ENCODE data around the gene FEM1A. TPM values are rescaled to one million over a fixed set of nuclear protein-coding genes. Genes with fewer than 3 reads are reported as not detected.

The FEM1A gene
- total RNA-seq, 1 donor: 13.8 TPM

DNA sequence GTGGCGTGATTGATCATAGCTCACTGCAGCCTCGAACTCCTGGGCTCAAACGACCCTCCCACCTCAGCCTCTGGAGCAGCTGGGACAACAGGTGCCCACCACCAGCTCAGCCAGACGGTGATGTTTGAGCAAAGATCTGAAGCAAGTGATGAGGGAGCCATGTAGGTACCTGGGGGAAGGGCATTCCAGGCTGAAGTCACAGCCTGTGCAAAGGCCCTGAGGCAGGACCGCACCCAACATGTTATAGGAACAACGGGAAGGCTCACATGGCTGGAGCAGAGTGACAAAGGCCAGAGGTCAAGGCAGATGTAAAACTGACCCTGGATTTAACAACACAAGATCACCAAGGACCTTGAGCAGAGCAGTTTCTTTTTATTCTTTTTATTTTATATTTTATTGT, 14.8 kb downstream of the FEM1A start:
- DNase-seq (ENCODE audit: low read depth): no peak
- no peak for TF ChIP-seq CTCF (IDR thresholded peaks at IDR 0.05; ENCODE audit: insufficient read depth, low read depth, low read length)
- H3K4me3 ChIP-seq (ENCODE audit: low read depth, low read length): no peak overlapping the region

GRCh38 chr19:4807188-4807587, 15.7 kb downstream of the FEM1A start:
- no peak for DNase-seq (ENCODE audit: low read depth)
- TF ChIP-seq CTCF (IDR thresholded peaks at IDR 0.05; ENCODE audit: insufficient read depth, low read depth, low read length): no peak
- H3K4me3 ChIP-seq (ENCODE audit: low read depth, low read length): no peak overlapping the region

GRCh38 chr19:4811328-4812131, 20.0 kb downstream of the FEM1A start:
- no peak overlapping the region for H3K4me3 ChIP-seq (ENCODE audit: low read depth, low read length)
- DNase-seq (ENCODE audit: low read depth): peak; percentile 58

GRCh38 chr19:4814625-4815425, 23.3 kb downstream of the FEM1A start:
- TF ChIP-seq CTCF (IDR thresholded peaks at IDR 0.05; ENCODE audit: insufficient read depth, low read depth, low read length): no peak
- peak; percentile 64 for DNase-seq (ENCODE audit: low read depth)
- no peak overlapping the region for H3K4me3 ChIP-seq (ENCODE audit: low read depth, low read length)

More at GRCh38 chr19:4811328-4812131, 20.0 kb downstream of the FEM1A start:
- TF ChIP-seq CTCF (IDR thresholded peaks at IDR 0.05; ENCODE audit: insufficient read depth, low read depth, low read length): peak; percentile 86

DNA sequence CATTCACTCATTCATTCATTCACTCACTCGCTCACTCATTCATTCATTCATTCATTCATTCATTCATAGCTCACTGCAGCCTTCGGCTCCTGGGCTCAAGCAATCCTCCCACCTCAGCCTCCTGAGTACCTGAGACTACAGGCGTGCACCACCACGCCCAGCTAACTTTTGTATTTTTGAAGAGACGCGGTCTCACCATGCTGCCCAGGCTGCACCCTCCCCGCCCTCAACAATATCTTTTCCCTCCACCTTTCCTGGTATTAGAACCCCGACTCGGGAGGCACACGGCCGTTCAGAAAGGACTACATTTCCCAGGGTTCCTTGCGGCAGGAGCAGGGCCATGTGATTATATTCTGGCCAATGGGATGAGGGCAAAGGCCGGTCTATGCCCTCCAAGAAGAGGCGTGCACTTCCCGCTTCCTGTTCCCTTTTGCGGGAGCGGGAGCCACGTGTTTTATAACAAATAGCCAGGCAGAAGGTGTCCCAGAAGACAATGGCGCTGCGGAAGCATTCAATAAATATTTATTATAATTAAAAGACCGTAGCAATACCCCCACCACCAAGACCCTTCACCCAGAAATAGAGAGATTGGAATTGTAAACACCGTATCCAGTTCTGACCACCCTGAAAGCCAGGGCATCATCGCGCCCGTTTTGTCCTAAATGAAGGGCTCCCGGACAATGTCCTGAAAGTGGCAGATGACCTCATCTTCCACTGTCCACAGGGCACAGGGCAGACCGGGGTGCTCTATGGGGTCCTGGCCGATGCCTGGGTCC, 24.1 kb downstream of the FEM1A start:
- no peak for TF ChIP-seq CTCF (IDR thresholded peaks at IDR 0.05; ENCODE audit: insufficient read depth, low read depth, low read length)
- H3K4me3 ChIP-seq (ENCODE audit: low read depth, low read length): peak overlapping the region; percentile 24

DNA sequence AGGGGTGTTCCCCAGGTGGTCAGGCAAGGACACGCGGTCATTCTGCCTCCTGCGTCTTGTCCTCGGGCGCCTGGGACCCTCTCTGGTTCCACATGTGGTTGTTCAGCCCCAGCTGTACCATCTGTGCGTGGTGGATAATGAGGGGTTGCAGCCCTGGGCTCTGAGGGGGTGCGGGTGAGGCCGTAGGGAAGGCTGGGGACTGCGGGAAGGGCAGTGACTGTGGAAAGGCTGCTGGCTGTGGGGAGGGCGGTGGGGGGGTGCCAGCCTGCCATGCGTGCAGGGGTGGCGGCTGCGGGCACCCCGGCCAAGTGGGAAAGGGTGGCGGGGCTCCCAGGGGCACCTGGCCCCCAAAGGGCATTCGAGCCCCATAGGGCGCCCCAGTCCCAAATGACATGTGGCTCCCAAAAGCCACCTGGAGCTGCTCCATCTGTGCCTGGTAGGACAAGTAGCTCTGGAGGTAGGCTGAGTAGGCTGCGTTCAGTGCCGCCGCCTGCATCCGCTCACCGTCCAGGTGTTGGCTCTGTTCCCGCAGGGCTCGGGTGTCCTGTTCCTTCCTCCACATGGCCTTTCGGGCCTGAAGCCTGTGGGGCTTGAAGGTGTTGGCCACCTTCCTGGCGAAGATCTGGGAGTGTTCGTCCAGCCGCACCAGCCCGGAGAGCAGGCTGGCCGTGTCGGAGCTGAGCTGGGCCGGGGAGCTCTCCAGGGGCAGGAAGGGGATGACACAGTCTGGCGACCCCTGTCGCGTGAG, 24.8 kb downstream of the FEM1A start:
- no peak for DNase-seq (ENCODE audit: low read depth)

More for the DNA sequence above, 24.1 kb downstream of the FEM1A start:
- peak; percentile 92 for DNase-seq (ENCODE audit: low read depth)

More for the DNA sequence above, 24.8 kb downstream of the FEM1A start:
- TF ChIP-seq CTCF (IDR thresholded peaks at IDR 0.05; ENCODE audit: insufficient read depth, low read depth, low read length): no peak
- H3K4me3 ChIP-seq (ENCODE audit: low read depth, low read length): no peak overlapping the region
